COLO829 (cell line): ENCODE results near the gene KDM2A.
"Not testable (repeated sequence)": the region's sequence is repeated elsewhere in the genome, so short reads cannot be mapped to it uniquely, and the experiment has no call there.

ENCODE experiments used
- DNase-seq: peaks from one replicate; pipeline ENCODE4 v3.0.0; 2012; ENCODE audit warnings: low spot score

The KDM2A gene

GRCh38 chr11:67168911-67169310 lies 49.8 kb downstream of the KDM2A start:
- not testable (repeated sequence) for DNase-seq

- DNase-seq = no peak
Measured at GRCh38 chr11:67174311-67174710, 55.2 kb downstream of the KDM2A start.

- DNase-seq = peak; percentile 36
Measured at GRCh38 chr11:67177399-67178281, 58.6 kb downstream of the KDM2A start.

GRCh38 chr11:67178421-67178820 lies 59.4 kb downstream of the KDM2A start:
- DNase-seq = no peak

GRCh38 chr11:67178878-67179277 lies 59.8 kb downstream of the KDM2A start:
- DNase-seq = no peak

- DNase-seq = peak; percentile 48
Measured at GRCh38 chr11:67179892-67180490, 60.9 kb downstream of the KDM2A start.

- no peak for DNase-seq
Measured at GRCh38 chr11:67194096-67194495, 75.0 kb downstream of the KDM2A start.

- DNase-seq = no peak
Measured at GRCh38 chr11:67195971-67196456, 77.0 kb downstream of the KDM2A start.

GRCh38 chr11:67197606-67198005 lies 78.5 kb downstream of the KDM2A start:
- DNase-seq = no peak

GRCh38 chr11:67198781-67199180 lies 79.7 kb downstream of the KDM2A start:
- not testable (repeated sequence) for DNase-seq

- DNase-seq = no peak
Measured at GRCh38 chr11:67199751-67200150, 80.7 kb downstream of the KDM2A start.

GRCh38 chr11:67202028-67202427 lies 83.0 kb downstream of the KDM2A start:
- no peak for DNase-seq

GRCh38 chr11:67204822-67205221 lies 85.8 kb downstream of the KDM2A start:
- no peak for DNase-seq

- not testable (repeated sequence) for DNase-seq
Measured at GRCh38 chr11:67209222-67209621, 90.2 kb downstream of the KDM2A start.

GRCh38 chr11:67211656-67212436 lies 92.8 kb downstream of the KDM2A start:
- DNase-seq = no peak

- no peak for DNase-seq
Measured at GRCh38 chr11:67213178-67213621, 94.1 kb downstream of the KDM2A start.

- no peak for DNase-seq
Measured at GRCh38 chr11:67227726-67228125, 108.7 kb downstream of the KDM2A start.

GRCh38 chr11:67230406-67230805 lies 111.3 kb downstream of the KDM2A start:
- no peak for DNase-seq

GRCh38 chr11:67230886-67231285 lies 111.8 kb downstream of the KDM2A start:
- no peak for DNase-seq

GRCh38 chr11:67233584-67234190 lies 114.6 kb downstream of the KDM2A start:
- no peak for DNase-seq

GRCh38 chr11:67234571-67234970 lies 115.5 kb downstream of the KDM2A start:
- not testable (repeated sequence) for DNase-seq

GRCh38 chr11:67237574-67237973 lies 118.5 kb downstream of the KDM2A start:
- DNase-seq = no peak
